Effector CD4-positive, alpha-beta T cell (primary cell): ENCODE measurements around the gene CLEC19A. TPM values are rescaled to one million over a fixed set of nuclear protein-coding genes. Genes with fewer than 3 reads are reported as not detected.

ENCODE experiments used
- DNase-seq: peaks from one replicate; pipeline ENCODE4 v3.0.0-alpha.2; 2020
- total RNA-seq: gene quantifications from one replicate; lab custom pipeline; 2026; lab: John Stamatoyannopoulos, UW

The CLEC19A gene
- total RNA-seq, result not detected

DNA sequence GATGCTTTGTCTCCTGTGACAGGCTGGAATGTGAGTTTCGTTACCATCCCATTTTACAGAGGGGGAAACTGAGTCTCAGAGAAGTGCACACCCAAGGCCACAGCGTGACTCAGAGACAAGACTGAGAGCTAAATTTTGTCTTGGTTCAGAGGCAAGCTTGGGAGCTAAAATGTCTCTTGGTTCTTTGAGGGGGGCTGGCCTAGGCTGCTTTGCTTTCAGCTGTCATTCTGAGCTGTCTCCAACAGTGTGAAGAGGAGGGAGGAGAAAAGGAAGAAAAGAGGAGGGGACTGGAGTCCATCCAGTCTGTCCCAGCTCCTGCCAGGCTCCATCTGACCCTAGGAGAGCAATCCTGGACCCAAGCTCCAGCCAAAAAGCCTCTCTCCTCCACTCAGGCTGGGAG is at the start of gene CLEC19A:
Gene CLEC19A, plus strand, starts transcription at position 301 of the 400 bp plus-strand sequence. CDS start 121 bp downstream, outside the sequence.
- DNase-seq, result no peak

DNA sequence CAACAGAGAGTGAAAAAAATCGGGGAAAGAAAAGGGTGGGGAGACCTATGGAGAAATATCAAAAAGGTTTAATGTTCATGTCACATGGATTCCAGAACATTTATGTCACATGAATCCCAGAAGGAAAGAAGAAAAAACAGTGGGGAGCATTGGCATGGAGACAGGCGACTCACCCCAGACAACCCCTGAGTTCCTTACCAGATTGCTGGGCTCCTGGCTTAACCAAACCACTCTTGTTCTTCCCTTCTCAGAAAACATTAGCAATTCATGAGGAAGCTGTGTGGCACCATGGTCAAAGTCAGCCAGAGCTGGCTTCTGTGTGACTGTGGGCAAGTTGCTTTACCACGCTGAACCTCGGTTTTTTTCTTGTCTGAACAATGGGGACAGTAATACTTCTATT is 49.6 kb upstream of the CLEC19A start:
- no peak for DNase-seq

DNA sequence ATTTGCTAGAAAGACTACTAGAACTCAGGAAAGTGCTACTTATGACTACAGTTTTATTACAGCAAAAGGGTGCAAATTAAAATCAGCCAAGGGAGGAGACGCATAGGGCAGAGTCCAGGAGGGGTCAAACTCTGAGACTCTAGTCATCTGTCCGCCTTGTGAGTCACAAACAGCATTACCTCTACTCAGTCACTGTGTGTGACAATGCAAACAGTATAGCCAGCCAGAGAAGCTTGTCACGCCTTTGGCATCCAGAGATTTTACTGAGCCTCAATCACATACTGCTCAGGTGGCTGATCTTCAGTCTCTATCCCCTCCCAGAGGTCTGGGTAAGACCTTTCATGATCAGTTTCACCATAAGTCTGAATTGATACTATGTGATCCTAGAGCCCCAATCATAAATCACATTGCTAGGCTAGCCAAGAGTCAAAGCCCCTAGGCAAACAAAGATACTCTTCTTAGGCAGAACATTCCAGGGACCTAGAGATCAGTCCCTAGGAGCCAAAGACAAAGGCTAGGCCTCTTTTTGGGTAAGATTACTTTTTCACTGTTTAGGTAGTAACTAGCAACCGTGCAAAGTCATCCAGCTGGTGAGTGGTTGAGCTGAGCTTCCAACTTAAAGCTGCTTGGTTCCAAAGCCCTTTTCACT is 48.8 kb upstream of the CLEC19A start:
- no peak for DNase-seq

DNA sequence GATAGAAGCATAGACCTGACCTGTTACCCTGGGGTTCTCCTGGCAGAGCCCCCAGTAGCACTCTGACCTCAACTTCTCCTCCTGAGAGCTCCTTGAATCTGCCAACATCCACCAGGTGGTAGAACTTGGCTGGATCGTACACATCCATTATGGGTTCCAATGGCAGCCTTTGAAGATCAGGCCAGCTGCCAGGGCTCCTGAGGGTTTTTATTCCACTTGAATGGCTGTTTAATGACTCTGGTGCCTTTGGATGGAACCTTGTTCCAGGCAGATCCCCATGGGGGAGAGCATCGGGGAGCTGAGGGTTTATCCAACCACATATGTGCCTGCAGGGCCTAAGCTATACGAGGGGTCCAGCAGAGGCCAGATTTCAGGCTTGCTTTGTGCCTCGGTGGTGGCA is 47.1 kb upstream of the CLEC19A start:
- no peak for DNase-seq

DNA sequence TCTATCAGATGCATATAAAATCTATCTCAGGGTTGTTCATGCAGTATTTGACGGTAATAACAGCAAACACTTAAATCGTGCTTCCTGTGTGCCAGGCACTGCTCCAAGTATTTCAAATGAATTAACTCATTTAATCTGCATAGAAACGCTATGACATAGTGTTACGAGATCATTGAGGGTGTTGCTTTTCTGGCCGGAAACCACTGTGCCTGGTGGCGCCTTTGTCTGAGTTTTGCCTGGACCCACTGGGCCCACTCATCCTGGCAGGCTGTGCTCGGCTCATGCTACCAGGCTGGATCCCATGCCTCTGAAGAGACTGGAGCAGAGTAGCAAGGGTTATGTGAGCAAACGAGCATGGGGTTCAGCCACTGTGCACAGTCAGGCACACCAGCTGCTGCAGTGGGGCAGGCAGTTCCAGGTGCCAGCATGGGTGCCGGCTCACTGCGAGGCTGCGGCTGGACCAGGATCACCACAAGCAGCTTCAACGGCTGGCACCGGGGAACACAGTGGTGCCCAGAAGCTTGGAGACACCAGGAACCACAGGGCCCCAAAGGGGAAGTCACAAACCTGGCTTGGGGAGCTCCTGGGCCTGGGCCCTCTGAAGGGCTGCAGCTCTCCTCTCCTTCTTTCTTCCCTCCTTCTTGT is 45.9 kb upstream of the CLEC19A start:
- no peak for DNase-seq

DNA sequence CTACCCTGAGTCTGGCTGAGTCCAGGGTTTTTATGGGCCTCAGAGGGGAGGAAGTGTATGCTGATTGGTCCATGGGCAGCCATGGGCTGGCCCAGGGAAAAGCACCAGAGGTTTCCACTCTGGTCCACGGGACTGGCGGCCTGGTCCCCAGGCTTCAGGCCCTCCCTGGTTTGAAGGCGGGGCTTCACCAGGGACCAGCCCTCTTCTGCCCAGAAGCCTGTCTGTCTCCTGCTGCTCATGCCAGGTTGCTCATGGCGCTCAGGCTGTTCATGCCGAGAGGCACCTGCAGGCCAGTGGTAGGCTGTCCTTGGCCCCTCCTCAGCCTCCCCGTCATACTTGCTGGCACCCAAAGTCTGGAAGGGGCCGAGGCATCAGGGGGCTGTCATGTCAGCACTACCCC is 45.0 kb upstream of the CLEC19A start:
- no peak for DNase-seq

DNA sequence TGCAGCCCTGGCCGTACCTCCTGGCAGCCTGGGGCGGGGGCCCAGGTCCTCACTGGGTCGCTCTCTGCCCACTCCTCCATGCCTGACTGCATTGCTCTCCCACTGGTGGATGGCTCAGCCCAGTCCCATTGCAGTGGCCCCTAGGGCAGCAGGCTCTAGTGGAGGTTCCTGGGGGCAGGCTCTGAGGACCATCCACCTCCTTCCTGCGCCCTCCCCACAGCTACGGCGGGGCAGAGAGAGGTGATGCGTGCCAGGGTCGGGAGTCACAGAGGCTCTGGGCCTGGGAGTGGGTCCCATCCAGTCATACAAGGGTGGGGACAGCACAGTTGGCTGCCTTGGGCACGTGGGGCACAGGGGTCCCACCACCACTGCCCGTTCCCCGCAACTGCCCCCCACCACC is 44.0 kb upstream of the CLEC19A start:
- DNase-seq, result no peak

DNA sequence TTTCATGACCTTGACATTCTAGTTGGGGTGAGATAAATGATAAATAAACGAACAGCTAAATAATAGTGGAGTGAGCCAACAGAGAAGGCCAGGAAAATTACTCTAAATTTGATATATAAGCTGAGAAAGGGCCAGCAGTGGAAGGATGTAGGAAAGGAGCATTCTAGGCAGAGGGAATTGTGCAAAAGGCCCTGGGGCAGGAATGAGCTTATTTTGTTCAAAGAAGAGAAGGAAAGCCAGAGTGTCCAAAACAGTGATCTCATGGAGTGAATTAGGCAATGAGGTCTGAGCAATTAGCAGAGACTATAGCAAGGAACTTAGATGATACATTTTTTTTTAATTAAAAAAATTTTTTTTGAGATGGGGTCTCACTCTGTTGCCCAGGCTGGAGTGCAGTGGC is 43.3 kb upstream of the CLEC19A start:
- DNase-seq, result no peak

DNA sequence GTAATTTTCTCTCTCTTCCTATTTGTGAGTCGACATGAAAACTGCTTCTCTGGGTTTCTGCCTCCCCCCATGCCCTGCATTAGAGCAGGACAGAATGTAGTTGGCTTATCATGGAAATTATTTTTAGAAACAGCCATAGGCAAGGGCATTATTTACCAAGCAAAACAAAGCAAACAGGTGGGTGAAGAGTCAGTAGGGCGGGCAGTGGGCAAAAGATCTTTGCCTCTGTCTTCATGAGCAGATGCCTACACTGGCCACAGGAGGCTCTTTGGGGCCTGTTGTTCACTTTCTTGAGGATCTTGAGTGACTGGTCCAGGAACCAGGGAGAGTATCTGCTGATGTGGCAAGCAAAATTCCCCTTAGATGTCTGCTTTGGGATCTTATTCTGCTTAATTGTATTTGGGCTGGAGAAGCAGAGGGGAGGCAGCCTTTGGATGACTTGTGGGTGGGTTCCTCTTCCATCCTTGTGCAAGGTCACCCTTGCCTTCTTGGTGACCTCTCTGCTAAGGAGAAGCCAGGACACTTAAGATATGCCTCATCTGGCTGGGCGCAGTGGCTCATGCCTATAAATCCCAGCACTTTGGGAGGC is 42.5 kb upstream of the CLEC19A start:
- no peak for DNase-seq

DNA sequence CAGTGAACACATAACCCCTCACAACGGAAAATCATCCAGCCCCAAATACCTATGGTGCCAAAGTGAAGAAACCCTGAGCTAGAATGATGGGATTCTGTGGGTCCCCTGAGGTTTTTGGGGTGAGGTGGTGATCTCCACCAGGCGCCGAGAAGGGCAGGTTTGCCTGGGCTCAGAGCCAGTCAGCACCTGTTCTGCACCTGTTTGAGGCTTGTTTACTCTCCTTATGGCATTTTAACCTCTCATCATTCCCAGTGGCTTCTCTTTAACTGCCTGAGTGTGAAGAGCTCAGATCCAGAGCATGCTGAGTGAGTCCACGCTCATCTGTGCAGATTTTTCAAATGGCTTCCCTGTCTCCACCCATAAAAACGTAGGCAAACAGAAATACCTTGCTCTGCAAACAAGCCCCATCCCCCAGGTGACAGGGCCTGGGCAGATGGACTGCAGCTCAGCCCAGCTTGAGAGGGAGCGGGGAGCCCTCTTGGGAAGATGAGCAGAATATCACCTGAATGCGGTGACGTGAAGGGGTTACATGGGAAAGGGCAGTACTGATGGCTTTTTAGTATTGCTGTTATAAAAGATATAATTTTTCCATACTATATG is 40.1 kb upstream of the CLEC19A start:
- no peak for DNase-seq

DNA sequence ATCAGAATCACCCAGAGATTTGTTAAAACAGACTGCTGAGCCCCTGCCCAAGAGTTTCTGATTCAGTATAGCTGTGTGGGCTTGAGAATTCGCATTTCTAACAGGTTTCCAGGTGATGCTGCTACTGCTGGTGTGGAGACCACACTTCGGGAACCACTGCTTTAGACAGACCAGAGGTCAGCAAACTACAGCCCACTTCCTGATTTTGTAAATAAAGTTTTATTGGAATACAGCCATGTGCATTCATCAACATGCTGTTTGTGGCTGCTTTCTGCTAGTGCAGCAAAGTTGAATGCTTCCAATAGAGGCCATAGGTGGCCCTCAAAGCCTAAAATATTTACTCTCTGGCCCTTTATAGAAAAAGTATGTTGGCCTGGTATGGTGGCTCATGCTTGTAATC is 32.6 kb upstream of the CLEC19A start:
- DNase-seq, result no peak

DNA sequence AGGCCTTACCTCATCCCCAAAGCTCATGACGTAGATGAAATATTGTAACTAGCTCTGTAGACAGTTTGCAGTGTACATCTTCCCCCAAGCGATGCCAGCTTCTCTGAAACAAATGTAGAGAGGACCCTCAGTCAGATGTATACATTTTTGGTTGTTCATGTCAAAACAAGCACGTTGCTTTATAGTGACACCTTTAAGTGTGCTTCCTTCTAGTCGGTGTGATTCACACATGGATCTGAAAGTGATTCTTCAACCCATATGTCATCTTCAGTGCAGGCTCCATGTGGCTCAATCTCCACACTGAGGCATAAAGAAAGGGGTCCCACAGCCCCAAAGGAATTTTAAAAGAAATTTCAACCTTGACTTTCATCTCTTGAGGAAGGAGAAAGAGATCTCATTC is 30.9 kb upstream of the CLEC19A start:
- DNase-seq, result no peak

DNA sequence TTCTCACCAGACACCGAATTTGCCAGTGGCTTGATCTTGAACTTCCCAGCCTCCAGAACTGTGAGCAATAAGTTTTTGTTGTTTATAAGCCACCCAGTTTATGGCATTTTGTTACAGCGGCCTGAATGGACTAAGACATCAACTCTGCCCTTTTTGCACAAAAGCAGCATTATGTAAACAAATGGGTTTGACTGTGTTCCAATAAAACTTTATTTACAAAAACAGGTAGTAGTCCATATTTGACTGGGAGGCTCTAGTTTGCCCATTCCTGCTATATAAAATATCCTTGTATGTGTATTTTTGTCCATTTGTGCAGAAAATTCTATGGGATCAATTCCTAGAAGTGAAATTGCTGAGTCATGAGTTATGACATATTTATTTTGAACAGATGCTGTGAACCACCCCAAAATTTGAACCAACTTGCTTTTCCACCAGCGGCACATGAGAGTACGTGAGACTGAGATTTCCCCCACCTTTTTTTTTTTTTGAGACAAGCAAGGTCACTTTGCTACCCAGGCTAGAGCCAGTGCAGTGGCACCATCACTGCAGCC is 21.3 kb upstream of the CLEC19A start:
- no peak for DNase-seq

DNA sequence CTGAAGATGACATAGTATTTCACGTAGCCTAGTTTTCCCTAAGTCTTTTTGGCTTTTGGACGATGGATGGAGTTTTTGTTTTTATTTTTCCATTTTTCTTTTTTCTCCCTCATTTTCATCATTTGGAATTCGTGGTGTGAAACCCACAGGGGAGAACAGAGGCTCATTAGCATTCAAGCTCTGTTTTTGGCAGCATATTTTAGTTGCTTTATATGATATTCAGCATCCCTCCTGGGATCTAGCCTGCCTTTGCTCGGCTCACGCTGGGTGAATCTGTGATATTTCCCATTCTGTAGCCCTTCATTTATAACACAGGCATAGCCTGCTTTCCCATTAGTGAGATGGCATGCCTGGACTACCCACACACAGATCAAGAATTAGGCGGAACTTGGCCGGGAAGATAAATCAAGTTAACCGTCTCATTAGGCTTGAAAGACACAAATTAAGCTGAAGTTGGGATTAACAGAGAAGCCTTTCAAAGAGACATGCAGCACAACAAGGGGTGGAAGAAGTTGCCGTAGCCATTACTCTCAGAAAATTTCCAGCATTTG is 20.1 kb upstream of the CLEC19A start:
- no peak for DNase-seq

DNA sequence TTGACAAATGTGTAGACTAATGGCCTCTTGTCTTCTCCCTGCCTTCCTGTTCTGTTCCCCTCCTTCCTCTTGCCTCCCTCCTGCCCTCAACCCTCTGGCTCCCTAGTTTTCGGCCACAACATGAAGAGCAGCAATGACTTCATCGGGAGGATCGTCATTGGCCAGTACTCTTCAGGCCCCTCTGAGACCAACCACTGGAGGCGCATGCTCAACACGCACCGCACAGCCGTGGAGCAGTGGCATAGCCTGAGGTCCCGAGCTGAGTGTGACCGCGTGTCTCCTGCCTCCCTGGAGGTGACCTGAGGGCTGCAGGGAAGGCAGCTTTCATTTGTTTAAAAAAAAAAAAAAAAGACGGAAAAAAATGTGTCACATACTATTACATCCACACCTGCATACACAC is 18.8 kb upstream of the CLEC19A start:
- no peak for DNase-seq

DNA sequence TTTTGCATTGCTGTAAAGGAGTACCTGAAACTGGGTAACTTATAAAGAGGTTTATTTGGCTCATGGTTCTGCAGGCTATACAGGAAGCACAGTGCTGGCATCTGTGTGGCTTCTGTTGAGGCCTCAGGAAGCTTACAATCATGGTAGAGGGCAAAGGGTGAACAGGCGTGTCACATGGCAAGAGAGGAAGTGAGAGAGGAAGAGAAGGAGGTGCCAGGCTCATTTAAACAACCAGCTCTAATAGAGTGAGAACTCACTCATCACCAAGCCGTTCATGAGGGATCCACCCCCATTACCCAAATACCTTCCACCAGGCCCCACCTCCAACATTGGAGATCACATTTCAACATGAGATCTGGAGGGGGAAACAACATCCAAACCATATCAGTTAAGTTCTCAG is 16.4 kb upstream of the CLEC19A start:
- DNase-seq, result no peak

DNA sequence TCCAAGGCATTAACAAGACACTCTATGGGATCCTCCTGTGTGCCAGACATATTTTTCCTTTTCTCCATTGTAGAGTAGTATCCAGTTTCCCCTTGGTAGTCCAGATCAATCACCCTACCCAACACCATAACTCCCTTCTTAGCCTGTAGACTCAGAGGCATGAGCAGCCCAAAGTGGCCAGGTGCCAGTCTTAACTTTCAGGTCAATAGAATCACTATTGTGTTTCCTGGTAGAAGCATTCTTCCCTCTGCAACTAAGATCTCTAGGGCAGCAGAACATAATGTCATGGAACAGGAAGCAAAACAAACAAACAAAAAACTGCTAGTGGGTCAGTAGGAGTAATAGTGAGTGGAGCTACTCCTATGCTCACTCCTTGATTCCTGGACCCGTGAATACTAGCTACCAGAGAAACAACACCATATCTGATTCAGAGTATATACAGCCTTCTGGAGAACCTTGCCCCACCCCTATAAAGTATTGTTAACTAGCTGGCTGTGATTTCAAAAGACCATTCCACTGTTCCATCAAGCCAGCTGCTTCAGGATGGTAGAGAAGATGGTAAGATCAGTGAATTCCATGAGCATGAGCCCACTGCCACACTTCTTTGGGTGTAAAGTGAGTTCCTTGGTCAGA is 11.2 kb upstream of the CLEC19A start:
- DNase-seq, result no peak

DNA sequence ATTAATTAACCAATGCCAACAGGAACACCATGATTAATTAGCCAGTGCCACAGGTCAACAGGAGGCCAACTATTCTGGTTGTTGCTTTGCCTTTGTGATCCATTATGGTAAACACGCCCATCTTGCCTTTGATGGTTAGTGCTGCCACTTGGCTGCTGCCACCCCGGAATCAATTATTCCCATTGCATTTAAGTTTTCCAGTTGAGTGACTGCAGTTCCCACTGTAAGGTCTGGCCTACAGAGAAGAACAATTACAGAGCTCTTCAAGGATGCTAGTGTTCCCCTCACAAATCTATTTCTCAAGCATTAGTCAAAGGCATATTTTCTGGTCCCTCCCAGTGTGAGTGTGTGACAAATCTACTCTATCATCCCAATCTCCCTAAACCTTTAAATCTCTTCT is 7.1 kb upstream of the CLEC19A start:
- DNase-seq, result no peak

DNA sequence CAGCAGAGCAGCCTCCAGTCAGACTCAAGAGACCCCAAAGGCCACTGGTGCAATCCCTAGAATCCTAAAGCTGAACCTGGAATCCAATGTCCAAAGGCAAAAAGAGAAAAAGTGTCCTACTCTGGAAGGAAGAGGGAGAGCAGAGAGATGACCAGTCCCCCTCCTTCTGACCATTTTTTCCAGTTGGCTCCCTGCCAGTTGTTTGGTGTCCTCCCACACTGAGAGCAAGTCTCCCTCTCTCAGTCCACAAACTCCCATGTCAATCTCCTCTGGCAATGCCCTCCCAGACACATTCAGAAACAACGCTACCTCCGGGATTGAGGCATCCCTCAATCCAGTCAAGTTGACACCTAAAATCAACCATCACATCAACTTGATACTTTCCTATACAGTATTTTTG is 4.3 kb upstream of the CLEC19A start:
- DNase-seq, result no peak

DNA sequence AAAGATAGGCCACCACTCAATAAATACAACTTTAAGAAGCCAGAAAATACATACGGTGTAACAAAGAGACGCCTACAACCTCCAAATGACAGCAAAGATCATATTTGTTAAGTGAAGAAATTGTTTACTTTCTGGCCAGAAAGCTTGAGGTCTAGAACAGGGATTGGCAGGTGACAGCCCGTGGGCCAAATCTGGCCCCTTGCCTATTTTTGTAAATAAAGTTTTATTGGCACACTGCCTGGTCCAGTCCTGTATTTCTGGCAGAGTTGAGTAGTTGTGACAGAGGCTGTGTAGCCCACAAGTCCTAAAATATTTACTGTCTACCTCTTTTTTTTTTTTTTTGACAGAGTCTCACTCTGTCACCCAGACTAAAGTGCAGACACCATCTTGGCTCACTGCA is 3.4 kb upstream of the CLEC19A start:
- DNase-seq, result no peak

DNA sequence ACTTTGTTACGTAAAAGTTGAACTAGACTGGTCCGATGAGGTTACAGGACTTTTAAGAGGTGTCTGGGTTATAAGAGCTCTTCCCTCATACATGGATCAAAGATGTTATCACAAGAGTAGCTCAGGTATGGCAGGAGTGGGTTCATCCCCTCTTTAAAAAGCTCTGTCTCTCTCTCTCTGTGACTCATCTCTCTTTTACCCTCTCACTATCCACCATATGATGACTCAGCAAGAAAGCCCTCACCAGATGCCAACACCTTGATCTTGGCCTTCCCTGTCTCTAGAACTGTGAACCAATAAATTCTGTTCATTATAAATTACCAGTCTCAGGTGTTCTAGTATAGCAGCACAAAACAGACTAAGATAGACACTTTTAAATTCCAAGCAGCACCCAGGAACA is 1.9 kb upstream of the CLEC19A start:
- no peak for DNase-seq

DNA sequence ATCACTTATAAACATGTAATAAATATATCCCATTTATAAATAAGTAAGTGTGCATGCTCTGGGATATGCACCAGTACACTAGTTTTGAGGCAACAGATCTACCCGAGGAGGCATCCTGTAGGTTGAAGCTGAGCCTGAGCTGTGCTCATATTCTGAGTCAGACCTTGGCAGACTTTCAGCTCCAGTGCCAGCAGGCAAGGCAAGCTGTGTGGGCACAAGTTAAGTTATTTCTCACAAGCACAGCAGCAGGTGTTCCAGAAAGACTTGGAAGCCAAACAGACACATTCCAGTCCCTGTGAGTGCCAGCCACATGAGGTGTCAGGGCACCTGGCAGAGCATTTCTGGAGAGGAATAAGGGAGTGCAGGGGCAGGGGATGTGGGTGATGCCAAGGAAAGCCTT is 1.3 kb upstream of the CLEC19A start:
- DNase-seq, result no peak

DNA sequence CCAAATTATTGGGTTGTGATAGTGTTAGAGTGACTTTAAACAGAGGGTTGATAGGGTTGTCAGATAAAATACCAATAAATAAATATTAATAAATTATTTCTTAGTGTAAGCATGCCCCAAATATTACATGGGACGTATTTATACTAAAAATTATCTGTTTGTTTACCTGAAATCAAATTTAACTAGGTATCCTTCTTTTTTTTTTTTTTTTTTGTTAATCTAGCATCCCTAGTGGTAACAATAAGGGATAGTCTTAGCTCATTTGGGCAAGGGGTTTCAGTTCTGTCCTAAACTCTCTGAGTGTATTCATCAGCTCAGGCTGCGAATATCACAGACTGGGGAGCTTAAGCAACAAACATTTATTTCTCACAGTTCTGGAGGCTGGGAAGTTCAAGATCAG is 1.3 kb downstream of the CLEC19A start:
- no peak for DNase-seq
